Hepatic stellate cell (primary cell): ENCODE results near the gene TRAPPC5.

ENCODE experiments used
- DNase-seq: peaks from one replicate; pipeline ENCODE4 v3.0.0; 2011; ENCODE audit warnings: low spot score

TRAPPC5 gene

DNA sequence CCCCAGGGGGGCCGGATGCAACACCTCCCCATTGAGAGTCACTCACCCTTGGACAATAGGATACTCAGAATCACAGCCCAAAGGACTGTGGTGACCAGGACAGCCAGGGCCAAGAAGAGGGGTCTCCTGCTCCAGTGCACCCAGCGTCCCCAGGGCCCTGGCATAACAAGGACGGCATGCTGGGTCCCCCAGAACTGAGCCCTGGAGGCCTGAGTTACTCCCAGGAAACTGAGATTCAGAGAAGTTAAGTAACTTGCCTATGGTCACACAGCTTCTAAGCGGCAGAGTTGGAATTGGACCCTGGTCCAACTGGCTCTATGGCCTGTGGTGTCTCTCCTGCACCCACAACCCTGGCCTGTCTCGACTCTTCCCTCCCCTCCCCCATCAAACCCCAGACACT is 51.0 kb downstream of the TRAPPC5 start:
- DNase-seq = no peak

DNA sequence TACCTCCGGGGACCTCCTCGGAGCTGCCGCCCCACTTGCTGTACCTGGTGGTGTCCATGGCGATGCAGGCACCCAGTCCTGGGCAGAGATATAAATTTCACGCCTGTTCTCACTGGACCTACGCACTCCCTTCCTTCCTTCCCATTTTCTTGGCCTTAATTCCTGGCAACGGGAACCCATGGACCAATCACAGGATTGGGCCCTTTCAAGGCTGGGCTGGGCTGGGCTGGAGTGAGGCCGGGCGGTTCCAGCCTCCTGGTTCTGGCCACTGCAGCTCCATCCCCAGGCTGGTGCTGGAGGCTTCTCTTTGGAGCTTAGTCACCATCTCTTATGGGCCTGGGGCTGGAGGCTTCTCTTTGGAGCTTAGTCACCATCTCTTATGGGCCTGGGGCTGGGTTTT is 51.4 kb downstream of the TRAPPC5 start, which contains the start of gene CLEC4G:
CLEC4G (minus strand) TSS at position 66 of the 400 bp plus-strand sequence; CDS start at position 58, 8 bp downstream.
- no peak for DNase-seq

GRCh38 chr19:7733376-7733775 is 52.7 kb downstream of the TRAPPC5 start:
- DNase-seq = no peak

DNA sequence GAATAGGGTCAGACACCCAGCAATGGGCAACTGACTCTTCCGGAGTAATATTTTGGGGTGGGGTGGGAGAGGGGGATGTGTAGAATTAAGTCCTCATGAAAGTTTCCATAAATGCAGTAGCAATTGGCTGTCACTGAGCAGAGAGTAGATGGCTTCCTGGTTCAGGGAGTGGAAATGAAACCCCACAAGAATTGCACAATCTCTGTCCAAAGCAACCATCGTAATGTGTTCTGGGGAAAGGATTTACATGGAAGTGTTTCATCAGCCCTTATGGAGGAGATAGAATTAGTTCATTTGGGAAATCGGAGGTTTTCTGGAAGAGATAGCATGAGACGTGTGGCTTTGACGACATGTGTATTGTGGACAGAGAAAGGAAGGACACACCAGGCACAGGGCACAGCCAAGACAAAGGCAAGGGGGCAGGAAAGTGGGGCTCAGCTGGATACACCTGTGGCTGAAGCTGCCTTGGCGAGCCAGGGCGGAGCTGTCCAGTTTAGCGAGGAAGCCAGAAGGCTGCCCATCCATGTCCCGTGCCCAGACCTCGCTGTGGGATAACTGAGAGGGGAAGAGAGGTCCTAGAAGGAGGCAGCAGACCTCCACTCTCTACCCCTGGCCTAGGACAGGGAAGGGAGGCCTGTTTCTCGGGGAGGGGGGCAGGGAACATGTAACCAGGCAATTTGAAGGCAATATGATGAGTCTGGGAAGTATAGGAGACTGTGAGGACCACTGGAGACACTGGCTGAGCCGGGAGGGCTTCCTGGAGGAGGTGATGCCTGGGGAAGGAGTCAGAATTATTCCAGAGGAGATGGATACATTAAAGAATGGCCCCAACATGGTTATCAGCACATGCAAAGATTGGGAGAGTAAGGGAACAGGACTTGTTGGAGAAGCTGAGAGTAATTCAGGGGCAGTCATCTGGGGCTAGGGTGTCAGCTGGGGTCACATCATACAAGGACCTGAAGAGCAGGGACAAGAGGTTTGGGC is 53.9 kb downstream of the TRAPPC5 start:
- no peak for DNase-seq

GRCh38 chr19:7736148-7736547 is 55.5 kb downstream of the TRAPPC5 start:
- no peak for DNase-seq

- no peak for DNase-seq
These were observed 56.6 kb downstream of the TRAPPC5 start for GRCh38 chr19:7737215-7737614.
